Nephron (organoid): ENCODE results near the gene NACC2.

Source experiments
- H3K27ac Mint-ChIP-seq, 3 experiments: 2 replicates each; pipeline ENCODE4 v1.8.0; 2020; ENCODE audit warnings: mixed read lengths in 3 of 3, mild to moderate bottlenecking in 2 of 3, moderate library complexity in 1 of 3
- H3K27me3 Mint-ChIP-seq: 2 replicates; pipeline ENCODE4 v1.8.0; 2021; ENCODE audit warnings: low read depth, mild to moderate bottlenecking, moderate library complexity, mixed read lengths
- H3K36me3 Mint-ChIP-seq: 2 replicates; pipeline ENCODE4 v1.8.0; 2020; ENCODE audit warnings: low read depth, mixed read lengths
- H3K4me1 Mint-ChIP-seq: 2 replicates; pipeline ENCODE4 v1.8.0; 2020; ENCODE audit warnings: mixed read lengths
- H3K4me3 Mint-ChIP-seq, 3 experiments: 2 replicates each; pipeline ENCODE4 v1.8.0; 2020; ENCODE audit warnings: mild to moderate bottlenecking in 3 of 3, mixed read lengths in 3 of 3, moderate library complexity in 2 of 3
- H3K9me3 Mint-ChIP-seq: 2 replicates; pipeline ENCODE4 v1.8.0; 2020; ENCODE audit warnings: mixed read lengths
- TF ChIP-seq, protein P1 (sequence below), 3 experiments: fragments of 200-600 bp; sonication (generic); IDR thresholded peaks; one replicate each; pipeline ENCODE4 v1.5.0; 2021; ENCODE audit warnings: antibody characterized with exemption in 3 of 3; ENCODE audit not compliant: unreplicated experiment in 3 of 3

Gene NACC2

DNA sequence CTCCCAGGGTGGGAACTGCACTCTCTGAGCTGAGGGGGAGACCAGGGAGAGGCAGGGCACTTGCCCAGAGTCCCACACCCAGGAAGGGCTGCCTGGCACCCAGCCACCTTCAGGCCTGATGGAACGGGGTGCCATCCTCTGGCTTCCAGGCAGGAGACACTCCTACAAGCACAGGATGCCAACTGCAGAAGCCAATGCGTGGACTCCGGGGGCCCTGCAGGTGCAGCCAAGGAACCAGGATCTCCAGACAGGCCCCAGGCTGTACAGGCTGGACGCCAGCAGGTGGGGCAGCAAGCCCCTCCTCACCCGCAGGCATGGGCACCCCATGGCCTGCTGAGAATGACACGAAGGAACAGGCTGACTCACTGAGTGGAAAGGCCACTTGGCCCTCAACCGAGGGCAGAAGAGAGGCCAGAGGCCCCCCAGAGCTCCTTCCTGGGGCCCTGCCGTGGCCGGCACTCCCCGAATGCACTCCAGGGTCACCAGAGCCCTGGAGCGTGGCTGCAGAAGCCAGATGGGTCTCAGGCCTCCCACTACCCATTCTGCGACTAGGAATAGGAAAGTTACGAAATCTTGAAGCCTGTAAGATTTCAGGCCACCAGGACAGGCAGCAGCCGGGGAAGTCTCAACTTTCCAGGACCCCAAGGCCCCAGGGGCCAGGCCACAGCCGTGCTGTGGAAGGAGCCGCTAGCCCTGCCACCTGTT is 15.7 kb downstream of the NACC2 start:
- Mint-ChIP-seq H3K4me3 (no peak overlapping the region), H3K27ac (no peak overlapping the region), H3K9me3 (no peaks in the 10 kb centered on the region), H3K27me3 (no peaks in the 10 kb centered on the region), H3K36me3 (peaks cover 4% of the 10 kb centered on the region), H3K4me1 (peaks cover 10% of the 10 kb centered on the region)
- TF ChIP-seq, protein P1, sequence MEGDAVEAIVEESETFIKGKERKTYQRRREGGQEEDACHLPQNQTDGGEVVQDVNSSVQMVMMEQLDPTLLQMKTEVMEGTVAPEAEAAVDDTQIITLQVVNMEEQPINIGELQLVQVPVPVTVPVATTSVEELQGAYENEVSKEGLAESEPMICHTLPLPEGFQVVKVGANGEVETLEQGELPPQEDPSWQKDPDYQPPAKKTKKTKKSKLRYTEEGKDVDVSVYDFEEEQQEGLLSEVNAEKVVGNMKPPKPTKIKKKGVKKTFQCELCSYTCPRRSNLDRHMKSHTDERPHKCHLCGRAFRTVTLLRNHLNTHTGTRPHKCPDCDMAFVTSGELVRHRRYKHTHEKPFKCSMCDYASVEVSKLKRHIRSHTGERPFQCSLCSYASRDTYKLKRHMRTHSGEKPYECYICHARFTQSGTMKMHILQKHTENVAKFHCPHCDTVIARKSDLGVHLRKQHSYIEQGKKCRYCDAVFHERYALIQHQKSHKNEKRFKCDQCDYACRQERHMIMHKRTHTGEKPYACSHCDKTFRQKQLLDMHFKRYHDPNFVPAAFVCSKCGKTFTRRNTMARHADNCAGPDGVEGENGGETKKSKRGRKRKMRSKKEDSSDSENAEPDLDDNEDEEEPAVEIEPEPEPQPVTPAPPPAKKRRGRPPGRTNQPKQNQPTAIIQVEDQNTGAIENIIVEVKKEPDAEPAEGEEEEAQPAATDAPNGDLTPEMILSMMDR (IDR thresholded peaks at IDR 0.05; ENCODE audit: unreplicated experiment in 3 of 3) = no peak

DNA sequence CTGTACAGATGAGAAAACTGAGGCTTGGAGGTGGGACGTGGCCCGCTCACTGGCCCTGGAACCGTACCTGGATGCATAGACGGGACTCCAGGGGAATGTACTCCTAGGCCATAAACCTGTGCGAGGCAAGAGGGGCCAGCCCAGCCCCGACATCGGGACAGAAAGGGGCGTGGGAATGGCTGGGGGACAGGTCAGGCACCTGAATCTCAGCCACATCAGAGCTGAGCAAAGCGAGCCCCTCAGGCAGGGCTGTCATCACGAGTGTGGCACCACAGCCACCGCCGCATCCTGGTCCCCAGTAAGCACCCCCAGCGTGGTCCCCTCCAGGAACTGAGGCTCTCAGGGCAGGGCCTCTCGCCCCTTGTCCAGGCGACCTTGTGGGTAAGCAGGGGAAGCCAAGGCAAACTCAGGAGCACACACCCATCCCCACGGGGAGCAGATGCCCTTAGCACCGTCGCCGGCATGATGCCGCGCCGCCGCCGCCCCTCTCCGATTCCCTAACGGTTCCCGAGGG is 16.5 kb downstream of the NACC2 start:
- Mint-ChIP-seq H3K27ac (no peak overlapping the region), H3K36me3 (peaks cover 4% of the 10 kb centered on the region), H3K4me1 (peaks cover 10% of the 10 kb centered on the region), H3K9me3 (no peaks in the 10 kb centered on the region), H3K27me3 (no peaks in the 10 kb centered on the region), H3K4me3 (no peak overlapping the region)
- TF ChIP-seq, protein P1 (IDR thresholded peaks at IDR 0.05; ENCODE audit: unreplicated experiment in 3 of 3) = no peak

DNA sequence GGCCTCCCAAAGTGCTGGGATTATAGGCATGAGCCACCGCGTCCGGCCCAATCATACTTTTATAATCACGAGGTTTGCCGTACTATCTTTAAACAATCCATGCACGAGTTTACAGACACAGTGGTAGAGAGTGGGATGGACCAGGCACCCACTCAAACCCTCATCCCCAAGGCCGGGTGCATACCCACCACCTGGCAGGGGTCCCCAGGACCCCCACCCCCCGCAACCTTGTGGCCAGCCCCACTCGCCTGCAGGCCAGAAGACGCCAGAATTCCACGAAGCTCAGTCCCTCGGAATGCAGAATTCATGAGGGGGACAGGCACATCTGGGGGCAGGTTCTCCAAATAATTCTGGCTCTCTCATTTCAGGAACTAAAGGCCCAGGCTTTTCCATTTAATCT is 17.1 kb downstream of the NACC2 start:
- peaks cover 9% of the 10 kb centered on the region for H3K4me1 Mint-ChIP-seq
- peaks cover 4% of the 10 kb centered on the region for H3K36me3 Mint-ChIP-seq
- H3K4me3 Mint-ChIP-seq = no peak overlapping the region
- TF ChIP-seq, protein P1 (IDR thresholded peaks at IDR 0.05; ENCODE audit: unreplicated experiment in 3 of 3) = no peak
- no peaks in the 10 kb centered on the region for H3K9me3 Mint-ChIP-seq
- no peak overlapping the region for H3K27ac Mint-ChIP-seq
- H3K27me3 Mint-ChIP-seq = no peaks in the 10 kb centered on the region

DNA sequence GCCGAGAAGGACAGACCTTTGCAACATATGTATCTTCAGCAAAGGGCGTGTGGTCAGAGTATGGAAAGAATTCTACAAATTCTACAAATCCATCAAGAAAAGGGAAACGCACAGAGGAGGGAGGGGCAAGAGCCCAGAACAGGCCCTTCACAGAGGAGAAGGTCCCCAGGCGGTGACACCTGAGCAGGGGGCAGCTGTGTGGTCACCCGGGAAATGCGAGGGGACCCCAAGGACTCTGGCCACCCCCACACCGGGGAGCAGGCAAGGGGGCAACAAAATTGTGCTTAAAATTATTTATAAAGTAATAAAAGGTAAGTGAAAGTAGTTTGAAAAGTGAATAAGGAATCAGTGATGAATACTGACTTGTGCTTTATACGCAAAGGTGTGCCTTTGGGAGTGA is 17.6 kb downstream of the NACC2 start:
- no peak overlapping the region for H3K27ac Mint-ChIP-seq
- H3K4me1 Mint-ChIP-seq = peaks cover 4% of the 10 kb centered on the region
- H3K9me3 Mint-ChIP-seq = no peaks in the 10 kb centered on the region
- H3K36me3 Mint-ChIP-seq = peaks cover 4% of the 10 kb centered on the region
- no peaks in the 10 kb centered on the region for H3K27me3 Mint-ChIP-seq
- H3K4me3 Mint-ChIP-seq = no peak overlapping the region
- TF ChIP-seq, protein P1 (IDR thresholded peaks at IDR 0.05; ENCODE audit: unreplicated experiment in 3 of 3) = no peak

- TF ChIP-seq, protein P1 (IDR thresholded peaks at IDR 0.05; ENCODE audit: unreplicated experiment in 3 of 3) = no peak
- Mint-ChIP-seq H3K9me3 (no peaks in the 10 kb centered on the region), H3K27ac (no peak overlapping the region), H3K27me3 (no peaks in the 10 kb centered on the region), H3K4me3 (no peak overlapping the region), H3K36me3 (peaks cover 4% of the 10 kb centered on the region), H3K4me1 (peaks cover 4% of the 10 kb centered on the region)
These were observed 19.0 kb downstream of the NACC2 start for GRCh38 chr9:136075881-136076678.
